Glomerular endothelial cell (primary cell): ENCODE data around the gene AP1M1. TPM values are rescaled to one million over a fixed set of nuclear protein-coding genes. Genes with fewer than 3 reads are reported as not detected.

Experiments used
- DNase-seq: peaks from one replicate; pipeline ENCODE4 v3.0.0-alpha.2; 2011; ENCODE audit warnings: low read depth, low spot score; ENCODE audit errors: extremely low read depth
- total RNA-seq: library from RNA; depleted of rRNA; stranded (reverse); fragments of >200 nt; gene quantifications from 2 replicates; pipeline ENCODE4 v1.2.3, GENCODE V29; 2015

AP1M1 gene
- total RNA-seq, 1 donor from 2014 or later, result 127 TPM

DNA sequence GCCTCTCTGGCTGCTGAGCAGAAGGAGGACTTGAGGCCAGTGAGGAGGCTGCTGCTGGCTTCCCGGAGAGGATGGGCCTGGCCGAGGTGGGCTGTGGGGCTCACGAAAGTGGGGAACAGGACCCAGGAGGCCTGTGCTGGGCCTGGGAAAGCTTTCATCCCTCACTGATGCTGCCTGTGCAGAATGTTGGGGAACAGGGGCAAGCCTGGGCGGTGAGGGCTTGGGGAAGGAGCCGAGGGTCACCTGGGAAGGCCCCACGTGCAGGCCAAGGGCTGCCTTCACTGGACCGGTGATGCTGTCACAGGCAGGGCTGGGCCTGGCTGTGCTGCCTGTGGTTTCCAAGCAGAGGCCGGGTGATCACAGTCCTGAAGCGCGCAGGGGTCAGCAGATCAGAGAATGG lies 9.4 kb downstream of the AP1M1 start:
- no peak for DNase-seq

- no peak for DNase-seq
Measured at GRCh38 chr19:16207490-16208025, 9.8 kb downstream of the AP1M1 start.

- DNase-seq, result no peak
Measured at GRCh38 chr19:16208064-16208759, 10.5 kb downstream of the AP1M1 start.

GRCh38 chr19:16208847-16209665 lies 11.3 kb downstream of the AP1M1 start:
- DNase-seq, result no peak

- DNase-seq, result no peak
Measured at GRCh38 chr19:16210168-16210567, 12.5 kb downstream of the AP1M1 start.

GRCh38 chr19:16213076-16213475 lies 15.4 kb downstream of the AP1M1 start:
- DNase-seq, result no peak

DNA sequence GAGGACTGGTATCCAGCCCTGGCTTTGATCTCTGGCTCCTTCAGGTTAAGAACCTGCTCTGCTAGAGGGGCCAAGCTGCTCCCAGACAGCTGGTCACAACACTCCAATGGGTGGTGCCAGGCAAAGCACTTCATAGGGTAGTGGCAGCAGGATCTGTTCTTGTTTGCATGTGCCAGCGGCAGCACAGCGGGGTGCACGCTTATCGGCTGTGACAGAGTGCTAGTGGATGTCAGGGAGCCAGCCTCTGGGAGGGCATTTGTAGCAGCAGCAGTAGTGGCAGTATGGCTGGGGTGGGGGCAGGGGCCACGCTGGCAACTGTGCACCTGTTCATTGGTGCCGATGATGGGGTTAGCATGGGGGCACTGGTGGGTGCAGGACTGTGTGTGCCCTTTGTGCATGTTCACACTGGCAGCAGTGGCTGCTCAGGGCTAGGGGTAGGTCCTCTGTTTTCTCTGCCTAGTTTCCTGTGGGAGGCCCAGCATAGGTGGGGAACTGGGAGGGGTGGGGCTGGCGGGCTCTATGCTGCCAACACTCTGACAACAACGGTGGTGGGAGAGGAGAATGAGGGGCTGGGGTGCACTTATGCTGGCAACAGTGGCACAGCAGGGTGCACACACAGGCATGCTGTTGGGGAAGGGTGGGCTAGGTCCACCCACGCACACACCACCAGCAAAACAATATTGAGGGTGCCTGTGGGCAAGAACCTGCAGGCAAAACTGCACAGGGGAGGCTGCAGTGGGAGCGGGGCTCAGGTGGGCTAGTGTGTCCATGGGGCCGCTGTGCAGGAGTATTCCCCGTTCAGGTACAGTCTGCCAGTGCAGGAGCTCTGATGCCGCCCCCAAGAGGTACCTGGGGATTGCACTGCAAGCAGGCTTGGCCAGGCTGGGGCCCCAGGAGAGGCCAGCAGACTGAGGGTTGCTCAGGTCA lies 19.3 kb downstream of the AP1M1 start:
- DNase-seq, result no peak

DNA sequence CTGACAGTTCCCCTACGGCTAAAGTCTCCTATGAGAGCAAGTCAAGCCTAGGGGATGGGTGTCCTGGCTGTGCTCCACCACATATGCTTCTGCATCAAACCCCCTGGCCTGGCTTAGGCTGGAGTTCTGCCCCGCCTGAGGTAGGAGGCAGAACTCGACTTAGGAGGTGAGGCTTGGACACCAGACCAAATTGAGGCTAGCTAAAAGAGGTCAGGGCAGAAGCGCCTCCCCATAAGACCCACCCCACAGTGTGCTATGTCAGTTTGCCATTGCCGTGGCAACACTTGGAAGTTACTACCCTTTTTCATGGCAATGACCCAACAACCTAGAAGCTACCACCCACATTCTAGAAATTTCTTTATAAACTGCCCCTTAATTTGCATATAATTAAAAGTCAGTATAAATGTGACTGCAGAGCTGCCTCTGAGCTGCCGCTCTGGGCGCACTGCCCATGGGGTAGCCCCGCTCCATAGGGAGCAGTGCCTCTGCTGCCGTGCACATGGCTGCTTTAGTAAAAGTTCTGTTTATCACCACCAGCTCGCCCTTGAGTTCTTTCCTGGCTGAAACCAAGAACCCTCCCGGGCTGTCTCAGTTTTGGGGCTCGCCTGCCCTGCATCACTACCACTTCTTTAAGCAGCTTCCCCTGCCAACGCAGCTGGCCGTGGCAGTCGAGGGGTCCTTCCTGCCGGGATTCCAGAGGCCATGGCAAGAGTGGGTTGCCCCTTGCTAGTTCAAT lies 20.2 kb downstream of the AP1M1 start:
- DNase-seq, result no peak

DNA sequence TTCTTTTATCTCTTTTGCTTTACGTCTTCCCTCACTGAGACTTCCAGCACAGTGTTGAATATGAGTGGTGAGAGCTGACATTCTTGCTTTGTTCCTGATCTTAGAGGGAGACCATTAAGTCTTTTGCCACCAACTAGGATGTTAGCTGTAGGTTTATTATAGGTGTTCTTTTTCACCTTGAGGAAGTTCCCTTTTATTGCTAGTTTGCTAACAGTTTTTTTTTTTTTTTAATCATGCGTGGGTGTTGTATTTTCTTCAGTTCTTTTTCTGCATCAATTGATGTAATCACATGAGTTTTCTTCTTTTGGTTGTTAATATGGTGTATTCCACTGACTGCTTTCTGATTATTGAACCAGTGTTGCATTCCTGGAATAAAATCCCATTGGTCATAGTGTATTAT lies 21.1 kb downstream of the AP1M1 start:
- DNase-seq, result no peak

GRCh38 chr19:16222806-16223205 lies 25.1 kb downstream of the AP1M1 start:
- no peak for DNase-seq

- DNase-seq, result no peak
Measured at GRCh38 chr19:16223746-16224145, 26.0 kb downstream of the AP1M1 start.

DNA sequence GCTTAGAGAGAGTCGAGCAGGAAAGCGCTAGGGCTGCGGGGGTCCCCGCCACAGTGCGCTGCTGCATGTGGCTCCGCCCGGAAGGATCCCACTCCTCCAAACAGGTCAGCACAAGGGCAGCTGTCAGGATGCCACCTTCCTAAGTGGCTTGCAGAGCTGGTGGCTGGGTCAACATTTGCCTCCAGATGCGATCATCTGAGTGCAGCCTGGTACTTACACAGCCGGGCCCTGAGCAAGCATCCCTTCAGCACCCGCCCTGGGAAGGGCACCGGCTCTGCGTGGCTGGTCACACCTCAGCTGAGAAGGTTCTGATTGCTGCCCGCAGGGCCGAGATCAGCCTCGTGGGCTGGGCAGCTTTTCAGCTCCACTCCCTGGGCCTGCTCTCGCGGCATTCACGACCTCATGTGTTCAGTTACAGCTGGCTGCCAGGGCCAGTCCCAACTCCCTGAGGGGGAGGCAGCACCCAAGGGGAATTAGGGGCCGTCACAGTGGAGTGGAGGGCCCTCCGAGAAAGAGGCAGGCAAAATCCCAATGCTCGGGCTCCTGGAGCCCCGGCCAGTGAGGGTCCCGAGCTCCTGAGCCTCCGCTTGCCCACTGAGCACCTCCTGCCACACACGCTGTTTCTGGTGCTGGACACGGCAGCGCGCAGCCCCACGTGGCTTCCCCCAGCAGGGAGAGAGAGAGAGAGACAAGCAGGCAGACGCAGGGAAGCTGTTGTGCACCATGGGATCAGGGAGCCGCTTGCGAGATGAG lies 26.8 kb downstream of the AP1M1 start:
- no peak for DNase-seq

DNA sequence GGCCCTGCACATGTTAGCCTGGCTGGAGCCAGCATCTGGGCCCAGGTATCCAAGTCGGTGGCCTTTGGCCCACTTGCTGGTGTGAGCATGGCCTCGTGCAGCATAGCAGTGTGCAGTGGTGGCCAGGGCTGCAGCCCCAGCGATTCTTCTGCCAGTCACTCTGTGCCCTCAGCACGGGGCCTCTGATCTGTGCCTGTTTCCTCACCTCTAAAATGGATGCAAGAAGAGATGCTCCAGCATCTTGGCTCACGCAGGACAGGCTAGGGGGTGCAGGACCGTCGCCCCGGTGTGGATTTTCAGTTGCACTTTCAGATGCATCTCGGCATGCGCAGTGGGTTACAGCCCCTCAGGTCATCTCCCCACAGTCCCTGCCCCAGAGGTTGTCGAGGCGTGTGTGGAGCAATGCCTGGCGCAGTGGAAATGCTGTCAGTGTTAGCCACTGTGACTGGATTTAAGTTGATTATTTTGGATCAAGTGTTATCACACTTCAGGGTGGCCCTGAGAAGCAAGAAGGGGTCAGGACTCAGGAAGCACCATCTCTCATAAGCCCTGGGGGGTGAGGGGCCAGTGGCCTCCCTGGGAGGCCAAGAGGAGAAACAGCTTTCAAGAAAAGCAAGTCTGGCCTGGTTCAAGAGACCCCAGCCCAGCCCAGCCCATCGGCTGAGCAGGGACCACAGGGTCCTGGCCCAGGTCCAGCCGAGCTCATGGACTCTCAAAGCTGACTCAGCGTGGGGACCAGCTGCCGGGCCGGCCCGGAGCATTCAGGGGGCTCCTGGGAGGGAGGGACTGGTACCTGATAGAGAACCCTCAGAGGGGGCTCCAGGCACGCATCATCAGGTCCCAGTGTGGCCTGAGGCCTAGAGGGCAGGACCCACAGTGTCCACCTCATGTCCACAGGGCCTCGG lies 27.8 kb downstream of the AP1M1 start:
- DNase-seq, result no peak

GRCh38 chr19:16226184-16226591 lies 28.5 kb downstream of the AP1M1 start:
- no peak for DNase-seq

- no peak for DNase-seq
Measured at GRCh38 chr19:16226878-16227836, 29.4 kb downstream of the AP1M1 start.

GRCh38 chr19:16227837-16228636 lies 30.3 kb downstream of the AP1M1 start:
- no peak for DNase-seq
